ENCODE results near the gene FAM163B. TPM values are rescaled to one million over a fixed set of nuclear protein-coding genes. Genes with fewer than 3 reads are reported as not detected.

Gene FAM163B
- total RNA-seq, 1 experiment from 2014 or later: 2.0 TPM

- TF ChIP-seq MLX (CRISPR knock-in tag; IDR thresholded peaks at IDR 0.05): no peak
- TF ChIP-seq PRRX2 (CRISPR knock-in tag; IDR thresholded peaks at IDR 0.05): no peak
These were observed 27.5 kb downstream of the FAM163B start (continued) for GRCh38 chr9:133581513-133582343.

- ChIA-PET CTCF (interaction anchor here (0.5 to 1.7 kb wide), 8 partner anchors 9 to 244 kb away, joined by 3 to 11 read pairs (median 3); partner anchors contain the start of gene ADAMTSL2), POLR2A (interaction anchor here (0.8 kb wide), 1 partner anchor 26 kb away, joined by 3 read pairs; no protein-coding TSS in a partner anchor)
- H3K27ac Mint-ChIP-seq: no peak overlapping the region
- no peaks in the 10 kb centered on the region for H3K36me3 Mint-ChIP-seq
- no peak overlapping the region for H3K4me3 Mint-ChIP-seq
- TF ChIP-seq CREB1 (CRISPR knock-in tag; IDR thresholded peaks at IDR 0.05): no peak
- TF ChIP-seq ZNF219 (CRISPR knock-in tag; IDR thresholded peaks at IDR 0.05; ENCODE audit: borderline replicate concordance): no peak
- no peak for TF ChIP-seq ZNF138 (CRISPR knock-in tag; conservative IDR thresholded peaks at IDR 0.05)
- no peak for TF ChIP-seq ZNF281 (CRISPR knock-in tag; IDR thresholded peaks at IDR 0.05)
- TF ChIP-seq GABPB1 (CRISPR knock-in tag; IDR thresholded peaks at IDR 0.05): no peak
- no peak for TF ChIP-seq ESRRA (CRISPR knock-in tag; IDR thresholded peaks at IDR 0.05; ENCODE audit: borderline replicate concordance)
- no peak for TF ChIP-seq EMX1 (CRISPR knock-in tag; IDR thresholded peaks at IDR 0.05)
- no peak for TF ChIP-seq ZBTB21 (CRISPR knock-in tag; IDR thresholded peaks at IDR 0.05; ENCODE audit: borderline replicate concordance)
- no peak for TF ChIP-seq MLX (CRISPR knock-in tag; IDR thresholded peaks at IDR 0.05)
- TF ChIP-seq PRDM15 (CRISPR knock-in tag; IDR thresholded peaks at IDR 0.05): no peak
- TF ChIP-seq KAT7 (CRISPR knock-in tag; IDR thresholded peaks at IDR 0.05; ENCODE audit: borderline replicate concordance): no peak
- TF ChIP-seq JUN (CRISPR knock-in tag; IDR thresholded peaks at IDR 0.05): no peak
- TF ChIP-seq IRF2 (CRISPR knock-in tag; IDR thresholded peaks at IDR 0.05; ENCODE audit: borderline replicate concordance, low read depth): no peak
- no peak for TF ChIP-seq AR (CRISPR knock-in tag; IDR thresholded peaks at IDR 0.05)
- no peak for TF ChIP-seq ZNF425 (CRISPR knock-in tag; conservative IDR thresholded peaks at IDR 0.05)
- no peak for TF ChIP-seq ZMAT4 (CRISPR knock-in tag; IDR thresholded peaks at IDR 0.05)
- H3K27me3 Mint-ChIP-seq (ENCODE audit: low read depth): no peaks in the 10 kb centered on the region
- ATAC-seq (no peak), DNase-seq (ENCODE audit: low spot score) (no peak)
- peaks cover 42% of the 10 kb centered on the region for H3K4me1 Mint-ChIP-seq
- no peaks in the 10 kb centered on the region for H3K9me3 Mint-ChIP-seq
These were observed 28.2 kb downstream of the FAM163B start for GRCh38 chr9:133581011-133581410.

All from WTC11 (cell line).